Left hindlimb (tissue), 1 donor: ENCODE measurements around the gene CCZ1.
"Not testable (repeated sequence)": the region's sequence is repeated elsewhere in the genome, so short reads cannot be mapped to it uniquely, and the experiment has no call there.

Experiments
- DNase-seq: peaks from one replicate; pipeline ENCODE4 v3.0.0-alpha.2; 2018

The CCZ1 gene

DNA sequence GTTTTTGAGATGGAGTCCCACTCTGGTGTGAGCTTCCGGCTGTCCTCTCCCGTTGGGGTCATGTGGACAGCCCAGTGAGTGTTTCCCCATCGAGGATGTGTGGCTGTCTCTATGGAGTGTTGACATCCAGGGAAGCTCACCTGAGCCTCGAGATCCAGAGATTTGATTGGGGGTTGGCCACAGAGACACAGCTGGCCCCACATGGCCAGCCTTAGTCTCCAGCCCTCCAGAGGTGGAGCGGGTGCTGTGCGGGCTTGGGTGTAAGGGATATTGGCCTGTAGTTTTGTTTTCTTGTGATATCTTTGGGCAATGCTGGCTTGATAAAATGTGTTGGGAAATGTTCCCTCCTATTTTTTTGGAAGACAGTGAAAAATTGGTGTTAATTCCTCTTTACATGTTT is 18.0 kb downstream of the CCZ1 start:
- not testable (repeated sequence) for DNase-seq

DNA sequence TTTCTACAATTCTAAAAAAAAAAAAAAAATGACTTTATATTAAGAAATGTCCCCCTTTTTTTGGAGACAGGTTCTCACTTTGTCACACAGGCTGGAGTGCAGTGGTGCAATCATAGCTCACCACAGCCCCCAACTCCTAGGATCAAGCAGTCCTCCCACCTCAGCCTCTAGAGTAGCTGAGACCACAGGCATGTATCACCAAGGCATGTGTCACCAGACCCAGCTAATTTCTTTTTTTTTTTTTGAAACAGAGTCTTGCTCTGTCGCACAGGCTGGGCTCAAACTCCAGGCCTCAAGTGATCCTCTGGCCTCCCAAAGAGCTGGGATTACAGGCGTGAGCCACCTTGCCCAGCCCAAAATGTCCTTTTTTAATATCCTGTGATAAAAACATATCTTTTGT is 25.6 kb downstream of the CCZ1 start:
- not testable (repeated sequence) for DNase-seq

DNA sequence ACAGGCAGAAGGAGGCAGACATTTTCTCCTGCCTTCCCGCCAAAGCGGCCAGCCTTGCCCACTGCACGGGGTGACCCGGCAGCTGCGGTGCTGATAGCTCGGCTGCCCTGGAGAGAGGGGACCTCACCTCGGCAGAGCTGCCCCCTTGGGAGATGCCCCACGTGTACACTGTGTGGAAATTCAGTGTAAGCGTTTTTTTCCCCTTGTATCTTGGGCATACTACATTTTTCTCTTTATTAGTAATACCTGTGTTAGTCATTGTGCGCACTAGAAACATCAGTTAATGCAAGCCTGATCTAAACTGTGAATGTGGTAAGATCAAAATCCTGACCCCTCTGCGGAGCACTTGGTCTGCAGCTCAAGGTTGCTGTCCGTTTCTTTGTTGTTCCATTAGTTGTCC is 26.1 kb downstream of the CCZ1 start:
- not testable (repeated sequence) for DNase-seq

DNA sequence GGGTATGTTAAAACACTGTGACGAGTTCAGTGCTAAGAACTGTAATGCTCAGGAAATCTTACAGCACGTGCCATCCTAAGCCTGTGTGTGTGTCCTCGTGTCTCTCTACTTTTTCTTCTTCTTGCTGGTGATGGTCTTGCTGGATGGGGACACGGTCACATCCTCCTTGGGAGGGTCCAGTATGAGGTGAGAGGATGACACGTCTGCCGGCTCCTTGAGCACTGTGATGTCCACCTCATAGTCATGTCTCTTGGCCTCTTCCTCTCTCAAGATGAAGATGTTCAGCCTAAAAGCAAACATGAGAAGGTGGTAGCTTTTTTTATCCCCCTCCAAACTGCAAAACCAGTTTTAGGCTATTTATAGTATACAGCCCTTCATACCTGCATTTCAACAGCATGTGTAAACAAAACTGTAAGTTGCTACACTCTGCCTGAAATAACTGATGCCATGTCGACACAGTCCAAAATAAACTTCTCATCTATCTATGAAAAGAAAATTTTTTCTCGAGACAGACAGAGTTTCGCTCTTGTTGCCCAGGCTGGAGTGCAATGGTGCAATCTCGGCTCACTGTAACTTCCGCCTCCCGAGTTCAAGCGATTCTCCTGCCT is 27.8 kb downstream of the CCZ1 start:
- not testable (repeated sequence) for DNase-seq

DNA sequence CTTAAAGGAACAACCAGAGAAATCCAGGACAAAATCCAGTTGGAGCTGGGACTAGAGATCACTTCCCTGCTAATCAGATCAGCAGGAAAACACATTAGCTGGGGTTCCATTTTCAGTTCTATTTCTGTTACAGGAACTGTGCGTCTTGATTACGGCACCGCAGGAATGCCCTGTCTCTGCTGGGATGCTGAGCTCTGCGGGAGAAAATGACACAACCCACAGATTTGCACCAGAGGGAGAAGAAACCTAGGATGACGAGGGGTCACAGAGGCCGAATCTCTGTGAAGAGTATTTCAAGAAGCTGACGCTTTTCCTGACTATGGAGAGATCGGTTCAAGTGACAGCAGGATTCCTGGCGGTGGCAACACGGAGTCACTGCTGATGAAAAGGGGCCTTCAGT is 31.8 kb downstream of the CCZ1 start:
- not testable (repeated sequence) for DNase-seq

DNA sequence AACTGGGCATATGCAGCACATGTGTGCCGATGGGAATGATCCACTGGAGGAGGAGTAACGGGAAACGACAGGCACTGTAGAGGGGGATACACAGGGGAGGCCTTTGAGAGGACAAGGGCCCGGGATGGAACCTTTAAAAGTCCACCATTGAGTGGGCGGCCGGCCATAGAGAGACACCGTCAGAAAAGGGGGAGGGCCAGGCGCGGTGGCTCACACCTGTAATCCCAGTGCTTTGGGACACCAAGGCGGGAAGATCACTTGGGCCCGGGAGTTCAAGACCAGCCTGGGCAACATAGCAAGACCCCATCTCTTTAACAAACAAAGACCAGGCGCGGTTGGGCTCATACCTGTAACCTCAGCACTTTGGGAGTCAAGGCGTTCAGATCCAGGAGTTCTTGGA is 32.7 kb downstream of the CCZ1 start:
- DNase-seq, result not testable (repeated sequence)

DNA sequence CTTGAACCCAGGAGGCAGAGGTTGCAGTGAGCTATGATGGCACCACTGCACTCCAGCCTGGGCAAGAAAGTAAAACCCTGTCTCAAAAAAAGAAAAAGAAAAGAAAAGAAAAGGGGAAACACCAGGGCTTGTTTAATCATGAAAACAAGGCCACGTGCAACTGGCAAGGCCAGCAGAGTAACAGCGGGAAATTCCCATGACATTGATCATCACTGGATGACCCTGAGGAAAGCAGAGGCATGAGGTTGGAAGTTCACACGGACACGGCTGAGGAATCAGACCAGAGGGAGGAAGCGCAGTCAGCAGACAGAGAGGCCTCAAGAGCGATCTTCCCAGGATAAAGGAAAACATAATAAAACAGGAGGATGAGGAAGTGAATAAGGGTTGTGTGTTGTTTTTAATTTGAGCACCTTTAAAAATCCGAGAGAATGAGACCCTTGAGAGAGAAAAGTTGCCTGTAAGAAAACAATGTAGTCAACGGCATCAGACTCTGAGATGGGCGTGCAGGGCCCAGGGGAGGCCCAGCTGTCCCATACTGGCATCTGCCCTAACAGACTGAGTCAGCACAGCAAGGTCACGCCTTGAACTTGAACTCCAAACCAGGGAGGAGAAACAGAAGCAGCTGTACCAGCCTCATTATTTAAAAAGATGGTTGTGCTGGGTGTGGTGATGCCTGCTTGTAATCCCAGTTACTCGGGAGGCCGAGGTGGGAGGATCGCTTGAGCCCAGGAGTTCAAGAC is 33.5 kb downstream of the CCZ1 start:
- not testable (repeated sequence) for DNase-seq

DNA sequence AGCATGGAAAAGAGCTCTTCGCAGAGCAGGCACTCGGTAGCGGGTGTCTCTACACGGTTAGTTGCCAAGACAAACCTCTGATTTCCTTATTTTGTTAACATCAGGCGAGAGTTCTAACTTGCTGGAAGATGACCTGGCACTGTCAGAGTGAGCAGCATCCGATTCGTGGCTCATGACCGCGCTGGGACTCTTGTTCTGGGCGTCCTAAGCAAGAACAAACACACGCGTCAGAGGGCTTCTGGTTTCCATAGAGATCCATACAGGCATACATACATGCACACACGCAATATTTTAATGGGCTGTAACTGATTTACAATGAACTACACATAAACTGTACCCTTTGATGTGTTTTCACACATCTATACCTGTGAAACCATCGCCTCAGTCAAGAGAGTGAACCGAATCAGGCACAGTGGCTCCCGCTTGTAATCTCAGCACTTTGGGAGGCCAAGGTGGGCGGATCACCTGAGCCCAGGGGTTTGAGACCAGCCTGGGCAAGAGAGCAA is 36.5 kb downstream of the CCZ1 start:
- not testable (repeated sequence) for DNase-seq

DNA sequence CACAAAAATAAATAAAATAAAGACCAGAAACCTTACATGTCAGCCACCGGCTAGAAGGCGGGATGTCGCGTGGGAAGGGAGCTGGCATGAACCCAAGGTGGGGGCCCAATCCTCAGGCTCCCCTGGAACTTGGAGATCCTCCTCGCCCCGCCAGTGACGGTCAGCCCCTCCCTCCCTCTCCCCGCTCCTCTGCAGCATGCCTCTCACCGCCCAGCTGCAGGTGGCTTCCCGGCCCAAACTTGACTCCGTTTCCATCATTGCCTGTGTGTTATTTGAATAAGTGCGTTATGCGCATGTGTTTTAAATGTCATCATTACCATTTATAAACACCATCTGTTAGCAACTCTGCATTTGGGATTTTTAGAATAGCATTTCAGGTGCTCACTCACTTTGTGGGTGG is 64.7 kb downstream of the CCZ1 start:
- not testable (repeated sequence) for DNase-seq

DNA sequence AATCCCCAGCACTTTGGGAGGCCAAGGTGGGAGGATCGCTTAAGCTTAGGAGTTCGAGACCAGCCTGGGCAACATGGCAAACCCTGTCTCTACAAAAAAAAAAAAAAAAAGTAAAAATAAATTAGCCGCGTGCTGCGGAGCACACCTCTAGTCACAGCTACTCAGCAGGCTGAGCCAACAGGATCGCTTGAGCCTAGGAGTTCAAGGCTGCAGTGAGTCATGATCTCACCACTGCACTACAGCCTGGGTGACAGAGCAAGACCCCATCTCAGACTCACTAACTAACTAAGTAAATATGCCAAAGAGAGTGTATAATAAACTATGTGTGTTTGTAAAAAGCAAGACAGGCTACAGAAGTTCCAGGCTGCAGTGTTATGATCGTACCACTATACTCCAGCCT is 65.3 kb downstream of the CCZ1 start:
- not testable (repeated sequence) for DNase-seq

DNA sequence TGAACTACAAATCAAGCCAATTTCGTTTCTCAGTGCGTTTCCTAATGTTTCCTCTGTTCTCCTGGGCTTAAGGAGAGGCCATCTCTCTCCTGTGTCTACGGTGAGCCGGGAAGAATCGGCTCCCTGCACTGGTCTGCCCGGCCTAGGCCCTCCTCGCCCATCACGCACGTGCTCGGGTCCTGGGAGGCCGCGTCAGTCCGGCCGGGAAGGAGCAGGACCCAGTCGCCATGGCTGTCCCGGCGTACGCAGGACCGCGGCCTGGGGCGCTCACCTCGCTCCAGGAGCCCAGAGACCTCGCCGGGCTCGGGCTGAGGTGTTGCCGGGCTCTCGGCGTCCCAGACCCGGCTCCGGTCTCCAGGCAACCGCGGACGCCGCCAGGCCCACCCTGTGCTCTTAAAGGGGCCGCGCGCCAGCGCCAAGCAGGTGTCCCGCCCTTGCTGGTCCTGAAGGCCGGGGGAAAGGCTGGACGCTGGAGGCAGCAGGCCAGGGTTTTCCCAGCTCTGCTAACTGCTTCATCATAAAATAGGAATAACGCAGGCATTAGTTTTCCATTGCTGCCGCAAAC is 71.9 kb downstream of the CCZ1 start, which contains the start of gene RSPH10B:
RSPH10B (minus strand) TSS at position 343 of the 565 bp plus-strand sequence. CDS start 3,573 bp downstream, outside the sequence.
- DNase-seq, result not testable (repeated sequence)

DNA sequence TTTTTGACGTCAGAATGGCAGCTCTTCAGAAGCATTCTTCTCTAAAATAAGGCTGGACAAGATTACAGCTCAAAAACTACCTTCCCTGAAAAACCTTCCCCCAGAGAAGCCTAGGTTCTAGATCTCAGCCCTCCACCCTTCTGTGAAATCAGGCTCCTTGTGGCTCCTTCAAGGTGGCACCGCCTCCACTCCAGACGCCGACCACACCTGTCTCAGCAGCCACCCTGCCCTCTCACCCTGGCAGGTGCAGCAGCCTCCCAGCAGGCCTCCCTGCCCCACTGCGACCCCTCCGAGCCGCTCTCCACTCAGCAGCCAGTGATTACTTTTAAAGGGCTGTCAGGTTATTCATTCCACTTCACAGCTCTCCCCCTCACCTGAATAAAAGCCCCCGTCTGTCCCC is 75.0 kb downstream of the CCZ1 start:
- not testable (repeated sequence) for DNase-seq
